ENCODE results near the gene EXPH5.

- no peak for TF ChIP-seq EZH2phosphoT487 (IDR thresholded peaks at IDR 0.05; ENCODE audit: insufficient read depth, low read depth)
- TF ChIP-seq EZH2 (IDR thresholded peaks at IDR 0.05; ENCODE audit: insufficient read depth, poor library complexity, severe bottlenecking) = no peak
Observed at GRCh38 chr11:108508653-108509593, 84.6 kb downstream of the EXPH5 start.
